K562 (cell line): Measurements from ENCODE around the gene ZNF319. TPM values are rescaled to one million over a fixed set of nuclear protein-coding genes. Genes with fewer than 3 reads are reported as not detected.
A peak's percentile ranks its signal among the peaks of the same experiment; 100 is the strongest.

Experiments
- COPS2 ChIP-seq: fragments of 450-650 bp; conservative IDR thresholded peaks from 2 replicates; pipeline ENCODE4 v1.6.1; 2016; ENCODE audit warnings: mild to moderate bottlenecking, moderate library complexity
- EGR1 ChIP-seq: fragments of 450-650 bp; conservative IDR thresholded peaks from 2 replicates; pipeline ENCODE4 v1.6.1; 2017; ENCODE audit warnings: mild to moderate bottlenecking
- EWSR1 ChIP-seq: fragments of 450-650 bp; IDR thresholded peaks from 2 replicates; pipeline ENCODE4 v1.6.1; 2018; ENCODE audit warnings: borderline replicate concordance, mild to moderate bottlenecking, low read depth, moderate library complexity; ENCODE audit not compliant: partially characterized antibody
- FIP1L1 ChIP-seq: fragments of 200-400 bp; formaldehyde crosslinking; IDR thresholded peaks from 2 replicates; pipeline ENCODE4 v1.6.1; 2018; ENCODE audit warnings: mild to moderate bottlenecking, low read depth, low read length; ENCODE audit not compliant: poor library complexity, severe bottlenecking
- L3MBTL2 ChIP-seq: fragments of 450-650 bp; IDR thresholded peaks from 2 replicates; pipeline ENCODE4 v1.6.1; 2016; ENCODE audit warnings: mild to moderate bottlenecking, moderate library complexity
- MTA3 ChIP-seq: fragments of 450-650 bp; formaldehyde crosslinking; IDR thresholded peaks from 2 replicates; pipeline ENCODE4 v1.6.1; 2017; ENCODE audit warnings: mild to moderate bottlenecking, borderline replicate concordance
- NBN ChIP-seq: fragments of 450-650 bp; IDR thresholded peaks from 2 replicates; pipeline ENCODE4 v1.6.1; 2016; ENCODE audit warnings: low read depth, mild to moderate bottlenecking
- NFE2L1 ChIP-seq: fragments of 450-650 bp; IDR thresholded peaks from 2 replicates; pipeline ENCODE4 v1.6.1; 2016; ENCODE audit warnings: missing genetic modification characterization, low read depth, mild to moderate bottlenecking, missing compliant biosample characterization, moderate library complexity, borderline replicate concordance
- NR1H2 ChIP-seq: sonication (generic); formaldehyde crosslinking; IDR thresholded peaks from 2 replicates; pipeline ENCODE4 v1.4.0; 2020; ENCODE audit warnings: mild to moderate bottlenecking, missing genetic modification reagents
- OTX1 ChIP-seq: fragments of 450-650 bp; formaldehyde crosslinking; IDR thresholded peaks from 2 replicates; pipeline ENCODE4 v1.4.0; 2022; ENCODE audit warnings: mild to moderate bottlenecking
- PTBP1 ChIP-seq: fragments of 200-400 bp; formaldehyde crosslinking; IDR thresholded peaks from 2 replicates; pipeline ENCODE4 v1.6.1; 2017; ENCODE audit warnings: low read depth, low read length
- RAD51 ChIP-seq: fragments of 450-650 bp; IDR thresholded peaks from 2 replicates; pipeline ENCODE4 v1.7.1; 2016; ENCODE audit warnings: low read depth, mild to moderate bottlenecking, borderline replicate concordance
- SMARCA4 ChIP-seq: fragments of 450-650 bp; IDR thresholded peaks from 2 replicates; pipeline ENCODE4 v1.6.1; 2016
- TAF15 ChIP-seq: fragments of 200-400 bp; formaldehyde crosslinking; IDR thresholded peaks from 2 replicates; pipeline ENCODE4 v1.6.1; 2017; ENCODE audit warnings: mild to moderate bottlenecking, low read depth, low read length, moderate library complexity
- TGIF2 ChIP-seq: sonication (generic); formaldehyde crosslinking; IDR thresholded peaks from 2 replicates; pipeline ENCODE4 v1.8.1; 2022; ENCODE audit warnings: mild to moderate bottlenecking, missing genetic modification reagents, moderate library complexity
- ZKSCAN1 ChIP-seq: fragments of 150-350 bp; IDR thresholded peaks from 2 replicates; pipeline ENCODE4 v1.6.1; 2016; ENCODE audit warnings: low read depth, low read length
- ZNF253 ChIP-seq: fragments of 250-450 bp; sonication (Bioruptor Pico); conservative IDR thresholded peaks from 2 replicates; pipeline ENCODE4 v1.6.1; 2021; ENCODE audit warnings: mild to moderate bottlenecking
- ZNF274 ChIP-seq: IDR thresholded peaks from 2 replicates; pipeline ENCODE4 v1.6.1; 2011; ENCODE audit warnings: low read depth, mild to moderate bottlenecking, low read length, moderate library complexity, borderline replicate concordance
- polyA plus RNA-seq, 8 experiments: library from polyadenylated mRNA; depleted of rRNA in 4 of 8; stranded (reverse) in 5 of 8; unstranded in 3 of 8; fragments of >200 nt; fragmentation: Nextera tagmentation in 2 of 8; fragmentation: Illumina TruSeq in 1 of 8; extraction: Ambion mirVana in 2 of 8; extraction: Trizol in 1 of 8; gene quantifications; 2 replicates each; pipeline versions ENCODE4 v1.2.1 to v1.2.3, GENCODE V29; 2011 to 2014; ENCODE audit warnings: inconsistent platforms in 1 of 8, missing spikeins in 1 of 8
- total RNA-seq, 7 experiments: library from RNA; depleted of rRNA in 6 of 7; stranded (reverse); fragments of >200 nt in 6 of 7; fragmentation: Illumina TruSeq in 2 of 7; extraction: Trizol in 2 of 7; gene quantifications; 2 replicates each; pipeline versions ENCODE4 v1.2.1 to v1.2.3, GENCODE V29; 2011 to 2021; ENCODE audit warnings: low replicate concordance in 1 of 7
- TF ChIP-seq, protein P1 (sequence below), 2 experiments: fragments of 200-800 bp in 1 of 2; sonication (Bioruptor generic) in 1 of 2; sonication (generic) in 1 of 2; formaldehyde crosslinking in 1 of 2; IDR thresholded peaks in 1 of 2; conservative IDR thresholded peaks in 1 of 2; 2 replicates each; pipeline versions ENCODE4 v1.5.0 to v1.6.1; 2016 to 2020; ENCODE audit warnings: missing compliant biosample characterization in 1 of 2, missing genetic modification characterization in 1 of 2, missing genetic modification reagents in 1 of 2
- TF ChIP-seq, protein P2 (sequence below): fragments of 250-450 bp; sonication (Bioruptor Pico); IDR thresholded peaks from 2 replicates; pipeline ENCODE4 v1.8.0; 2022; ENCODE audit warnings: moderate library complexity, mild to moderate bottlenecking, inconsistent platforms
- TF ChIP-seq, protein P3 (sequence below): conservative IDR thresholded peaks from 2 replicates; pipeline ENCODE4 v1.6.1; 2011; ENCODE audit warnings: low read depth, mild to moderate bottlenecking, low read length; ENCODE audit not compliant: control insufficient read depth
- TF ChIP-seq, protein P4 (sequence below): IDR thresholded peaks from 2 replicates; pipeline ENCODE4 v1.6.1; 2014; ENCODE audit warnings: antibody characterized with exemption
- TF ChIP-seq, protein P5 (sequence below): fragments of 450-650 bp; IDR thresholded peaks from 2 replicates; pipeline ENCODE4 v1.6.1; 2016; ENCODE audit warnings: antibody characterized with exemption

Gene ZNF319
- total and polyA plus RNA-seq, 9 of the 15 experiments (the other 6 are each of a cell fraction or from before 2014, with no cell fraction given): 0.20 to 5.7 (median 1.4) TPM

DNA sequence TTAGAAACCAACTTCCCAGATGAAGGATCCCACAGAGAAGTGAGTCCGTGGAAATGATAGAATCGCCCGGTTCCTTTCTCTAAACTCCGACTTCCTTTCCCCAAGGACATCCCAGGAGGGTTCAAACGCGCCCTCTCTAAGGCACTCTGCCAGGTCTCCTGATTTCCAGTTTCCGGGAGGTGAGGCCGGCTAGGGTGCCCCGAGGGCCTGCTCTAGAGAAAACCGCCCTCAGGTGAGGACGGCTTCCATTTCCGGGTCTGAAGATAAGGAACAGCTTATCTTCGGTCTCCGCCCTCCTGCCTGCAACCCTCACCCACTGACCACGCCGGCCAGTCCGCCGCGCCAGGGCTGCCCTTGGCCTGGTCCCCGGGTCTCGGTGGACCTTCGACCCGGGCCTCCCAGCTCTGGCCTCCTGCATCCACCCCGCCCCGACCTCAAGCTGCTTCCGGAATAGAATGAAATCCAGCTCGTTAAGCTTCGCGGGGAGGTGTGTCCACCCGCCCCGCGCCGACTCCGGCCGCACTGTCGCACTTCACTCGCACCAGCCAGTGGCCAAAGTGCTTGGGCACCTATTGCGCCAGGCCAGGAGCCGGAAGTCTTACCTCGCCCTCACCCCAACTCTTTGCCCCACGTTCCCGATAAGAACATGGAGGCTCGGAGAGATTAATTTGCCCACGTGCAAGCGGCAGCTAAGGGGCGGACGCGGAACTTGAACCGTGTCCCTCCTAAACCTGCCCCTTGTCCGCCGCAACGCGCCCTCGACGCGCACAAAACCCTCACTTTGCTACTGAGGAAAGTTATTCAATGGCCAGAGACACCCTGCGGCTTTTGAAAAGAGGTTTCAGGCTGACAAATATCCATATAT lies 24.2 kb upstream of the ZNF319 start (continued):
- TF ChIP-seq, protein P1, sequence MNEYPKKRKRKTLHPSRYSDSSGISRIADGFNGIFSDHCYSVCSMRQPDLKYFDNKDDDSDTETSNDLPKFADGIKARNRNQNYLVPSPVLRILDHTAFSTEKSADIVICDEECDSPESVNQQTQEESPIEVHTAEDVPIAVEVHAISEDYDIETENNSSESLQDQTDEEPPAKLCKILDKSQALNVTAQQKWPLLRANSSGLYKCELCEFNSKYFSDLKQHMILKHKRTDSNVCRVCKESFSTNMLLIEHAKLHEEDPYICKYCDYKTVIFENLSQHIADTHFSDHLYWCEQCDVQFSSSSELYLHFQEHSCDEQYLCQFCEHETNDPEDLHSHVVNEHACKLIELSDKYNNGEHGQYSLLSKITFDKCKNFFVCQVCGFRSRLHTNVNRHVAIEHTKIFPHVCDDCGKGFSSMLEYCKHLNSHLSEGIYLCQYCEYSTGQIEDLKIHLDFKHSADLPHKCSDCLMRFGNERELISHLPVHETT (CRISPR knock-in tag; conservative IDR thresholded peaks at IDR 0.05 in 1 of 2, IDR thresholded peaks at IDR 0.05 in 1 of 2): no peak
- TF ChIP-seq FIP1L1: no peak
- TF ChIP-seq SMARCA4: 0 out of 2 replicates have a peak, but pooled peaks have one; percentile 16
- TF ChIP-seq NFE2L1 (tag): no peak
- no peak for TF ChIP-seq COPS2
- no peak for TF ChIP-seq ZNF253 (CRISPR knock-in tag)
- TF ChIP-seq EWSR1: no peak
- no peak for TF ChIP-seq NBN
- TF ChIP-seq OTX1 (CRISPR knock-in tag): no peak
- TF ChIP-seq ZKSCAN1: no peak
- no peak for TF ChIP-seq NR1H2 (CRISPR knock-in tag)
- TF ChIP-seq, protein P2, sequence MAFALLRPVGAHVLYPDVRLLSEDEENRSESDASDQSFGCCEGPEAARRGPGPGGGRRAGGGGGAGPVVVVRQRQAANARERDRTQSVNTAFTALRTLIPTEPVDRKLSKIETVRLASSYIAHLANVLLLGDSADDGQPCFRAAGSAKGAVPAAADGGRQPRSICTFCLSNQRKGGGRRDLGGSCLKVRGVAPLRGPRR: no peak
- TF ChIP-seq, protein P3, sequence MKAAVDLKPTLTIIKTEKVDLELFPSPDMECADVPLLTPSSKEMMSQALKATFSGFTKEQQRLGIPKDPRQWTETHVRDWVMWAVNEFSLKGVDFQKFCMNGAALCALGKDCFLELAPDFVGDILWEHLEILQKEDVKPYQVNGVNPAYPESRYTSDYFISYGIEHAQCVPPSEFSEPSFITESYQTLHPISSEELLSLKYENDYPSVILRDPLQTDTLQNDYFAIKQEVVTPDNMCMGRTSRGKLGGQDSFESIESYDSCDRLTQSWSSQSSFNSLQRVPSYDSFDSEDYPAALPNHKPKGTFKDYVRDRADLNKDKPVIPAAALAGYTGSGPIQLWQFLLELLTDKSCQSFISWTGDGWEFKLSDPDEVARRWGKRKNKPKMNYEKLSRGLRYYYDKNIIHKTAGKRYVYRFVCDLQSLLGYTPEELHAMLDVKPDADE: peak; percentile 15; the same call in 1 of the 2 replicates
- TF ChIP-seq ZNF274: no peak
- TF ChIP-seq RAD51: no peak
- no peak for TF ChIP-seq PTBP1
- TF ChIP-seq MTA3: peak; percentile 34; the same call in 1 of the 2 replicates
- TF ChIP-seq EGR1: no peak
- no peak for TF ChIP-seq TAF15
- TF ChIP-seq, protein P4, sequence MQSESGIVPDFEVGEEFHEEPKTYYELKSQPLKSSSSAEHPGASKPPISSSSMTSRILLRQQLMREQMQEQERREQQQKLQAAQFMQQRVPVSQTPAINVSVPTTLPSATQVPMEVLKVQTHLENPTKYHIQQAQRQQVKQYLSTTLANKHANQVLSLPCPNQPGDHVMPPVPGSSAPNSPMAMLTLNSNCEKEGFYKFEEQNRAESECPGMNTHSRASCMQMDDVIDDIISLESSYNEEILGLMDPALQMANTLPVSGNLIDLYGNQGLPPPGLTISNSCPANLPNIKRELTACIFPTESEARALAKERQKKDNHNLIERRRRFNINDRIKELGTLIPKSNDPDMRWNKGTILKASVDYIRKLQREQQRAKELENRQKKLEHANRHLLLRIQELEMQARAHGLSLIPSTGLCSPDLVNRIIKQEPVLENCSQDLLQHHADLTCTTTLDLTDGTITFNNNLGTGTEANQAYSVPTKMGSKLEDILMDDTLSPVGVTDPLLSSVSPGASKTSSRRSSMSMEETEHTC: no peak
- TF ChIP-seq L3MBTL2: peak; percentile 72
- TF ChIP-seq TGIF2: no peak
- TF ChIP-seq, protein P5, sequence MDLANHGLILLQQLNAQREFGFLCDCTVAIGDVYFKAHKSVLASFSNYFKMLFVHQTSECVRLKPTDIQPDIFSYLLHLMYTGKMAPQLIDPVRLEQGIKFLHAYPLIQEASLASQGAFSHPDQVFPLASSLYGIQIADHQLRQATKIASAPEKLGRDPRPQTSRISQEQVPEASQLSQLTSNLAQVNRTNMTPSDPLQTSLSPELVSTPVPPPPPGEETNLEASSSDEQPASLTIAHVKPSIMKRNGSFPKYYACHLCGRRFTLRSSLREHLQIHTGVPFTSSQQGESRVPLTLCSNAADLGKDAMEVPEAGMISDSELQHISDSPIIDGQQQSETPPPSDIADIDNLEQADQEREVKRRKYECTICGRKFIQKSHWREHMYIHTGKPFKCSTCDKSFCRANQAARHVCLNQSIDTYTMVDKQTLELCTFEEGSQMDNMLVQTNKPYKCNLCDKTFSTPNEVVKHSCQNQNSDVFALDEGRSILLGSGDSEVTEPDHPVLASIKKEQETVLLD: no peak
